ENCODE data around the gene RPA1. TPM values are rescaled to one million over a fixed set of nuclear protein-coding genes. Genes with fewer than 3 reads are reported as not detected.

Gene RPA1
- polyA plus RNA-seq (2013): 54.8 TPM

GRCh38 chr17:1829592-1830257 is at the start of gene RPA1, which contains the start of gene SMYD4:
TSS of gene RPA1 (plus strand) at chr17:1830005. CDS start at chr17:1830094, 89 bp downstream.
TSS of gene SMYD4 (minus strand) at chr17:1829902. CDS start at chr17:1827994, 1,908 bp downstream.
- peaks cover 0 to 25% (median 8%) of the 10 kb centered on the region in 4 experiments for H3K36me3 ChIP-seq (ENCODE audit: control insufficient read depth in 4 of 4, insufficient read depth in 4 of 4, low read length in 3 of 4)
- POLR2A ChIA-PET: interaction anchor here (0.7 to 1.0 kb wide), 3 partner anchors 106 to 180 kb away, joined by 3 to 4 read pairs (median 3); partner anchors contain the start of gene RILP
- peak; percentile 86 to 94 (median 94) for DNase-seq
- H3K27me3 ChIP-seq (replicated peaks in 2 of 5; ENCODE audit: control insufficient read depth in 4 of 5, insufficient read depth in 5 of 5, low read length in 4 of 5): no peaks in the 10 kb centered on the region
- no peaks in the 10 kb centered on the region for H3K9me3 ChIP-seq (ENCODE audit: control extremely low read depth in 1 of 5, control insufficient read depth in 4 of 5, insufficient read depth in 2 of 5, low read depth in 1 of 5, low read length in 4 of 5)
- WGBS (ENCODE audit: insufficient coverage): under 1% methylated on average over 49 of the region's 83 CpGs
- peak within 1 kb of the TSS; percentile 34 to 74 for H3K27ac ChIP-seq (ENCODE audit: insufficient read depth in 1 of 2, low read depth in 1 of 2, low read length in 2 of 2, poor library complexity in 1 of 2, severe bottlenecking in 2 of 2)
- peak within 1 kb of the TSS; percentile 76 to 94 (median 88) for H3K4me3 ChIP-seq (ENCODE audit: control insufficient read depth in 1 of 7, extremely low read depth in 1 of 7, insufficient read depth in 4 of 7, low read depth in 2 of 7, low read length in 6 of 7)
- CTCF ChIA-PET: interaction anchor here (1.2 to 2.2 kb wide), 2 partner anchors 9 to 10 kb away, joined by 3 to 6 read pairs; no protein-coding TSS in a partner anchor
- H3K4me1 ChIP-seq (ENCODE audit: control extremely low read depth in 1 of 4, control insufficient read depth in 4 of 4, insufficient read depth in 4 of 4, low read length in 3 of 4): peaks cover 4 to 22% (median 15%) of the 10 kb centered on the region in 4 experiments

- Histone ChIP-seq H3K27me3 (replicated peaks in 2 of 5; ENCODE audit: control insufficient read depth in 4 of 5, insufficient read depth in 5 of 5, low read length in 4 of 5) (no peaks in the 10 kb centered on the region), H3K4me3 (ENCODE audit: control insufficient read depth in 1 of 7, extremely low read depth in 1 of 7, insufficient read depth in 4 of 7, low read depth in 2 of 7, low read length in 6 of 7) (peak overlapping the region in 2 of 7 experiments; percentile 4 to 38), H3K9me3 (ENCODE audit: control extremely low read depth in 1 of 5, control insufficient read depth in 4 of 5, insufficient read depth in 2 of 5, low read depth in 1 of 5, low read length in 4 of 5) (no peaks in the 10 kb centered on the region), H3K4me1 (ENCODE audit: control extremely low read depth in 1 of 4, control insufficient read depth in 4 of 4, insufficient read depth in 4 of 4, low read length in 3 of 4) (peaks cover 5 to 34% (median 13%) of the 10 kb centered on the region in 4 experiments), H3K27ac (ENCODE audit: insufficient read depth in 1 of 2, low read depth in 1 of 2, low read length in 2 of 2, poor library complexity in 1 of 2, severe bottlenecking in 2 of 2) (no peak overlapping the region), H3K36me3 (ENCODE audit: control insufficient read depth in 4 of 4, insufficient read depth in 4 of 4, low read length in 3 of 4) (peaks cover 10 to 77% (median 31%) of the 10 kb centered on the region in 4 experiments)
- DNase-seq: no peak
- CTCF ChIA-PET: interaction anchor here (0.6 to 17.0 kb wide), 16 partner anchors 9 to 208 kb away, joined by 3 to 231 read pairs (median 5); partner anchors contain the start of genes SERPINF2 and WDR81
- POLR2A ChIA-PET: interaction anchor here (2.2 kb wide), 1 partner anchor 65 kb away, joined by 15 read pairs; no protein-coding TSS in a partner anchor
- WGBS (ENCODE audit: insufficient coverage): 100% methylated on average over 3 of the region's 6 CpGs
These were observed 47.6 kb upstream of the RPA1 start for GRCh38 chr17:1782171-1782567.

GRCh38 chr17:1783271-1783670 is 46.5 kb upstream of the RPA1 start:
- H3K9me3 ChIP-seq (ENCODE audit: control extremely low read depth in 1 of 5, control insufficient read depth in 4 of 5, insufficient read depth in 2 of 5, low read depth in 1 of 5, low read length in 4 of 5): no peaks in the 10 kb centered on the region
- peak overlapping the region in 1 of 2 experiments; percentile 14 for H3K27ac ChIP-seq (ENCODE audit: insufficient read depth in 1 of 2, low read depth in 1 of 2, low read length in 2 of 2, poor library complexity in 1 of 2, severe bottlenecking in 2 of 2)
- peak overlapping the region in 1 of 7 experiments; percentile 10 for H3K4me3 ChIP-seq (ENCODE audit: control insufficient read depth in 1 of 7, extremely low read depth in 1 of 7, insufficient read depth in 4 of 7, low read depth in 2 of 7, low read length in 6 of 7)
- ChIA-PET POLR2A (interaction anchor here (0.7 to 2.2 kb wide), 7 partner anchors 12 to 114 kb away, joined by 3 to 15 read pairs (median 5); partner anchors contain the start of genes PRPF8 and WDR81), CTCF (interaction anchor here (0.8 to 17.0 kb wide), 34 partner anchors 10 to 209 kb away, joined by 3 to 231 read pairs (median 6); partner anchors contain the start of genes SERPINF1 and WDR81)
- 83% methylated on average over 19 of the region's 19 CpGs for WGBS (ENCODE audit: insufficient coverage)
- H3K4me1 ChIP-seq (ENCODE audit: control extremely low read depth in 1 of 4, control insufficient read depth in 4 of 4, insufficient read depth in 4 of 4, low read length in 3 of 4): peaks cover 5 to 34% (median 13%) of the 10 kb centered on the region in 4 experiments
- DNase-seq: no peak
- H3K27me3 ChIP-seq (replicated peaks in 2 of 5; ENCODE audit: control insufficient read depth in 4 of 5, insufficient read depth in 5 of 5, low read length in 4 of 5): no peaks in the 10 kb centered on the region
- peaks cover 9 to 76% (median 31%) of the 10 kb centered on the region in 4 experiments for H3K36me3 ChIP-seq (ENCODE audit: control insufficient read depth in 4 of 4, insufficient read depth in 4 of 4, low read length in 3 of 4)

- Histone ChIP-seq H3K4me1 (ENCODE audit: control extremely low read depth in 1 of 4, control insufficient read depth in 4 of 4, insufficient read depth in 4 of 4, low read length in 3 of 4) (peaks cover 5 to 34% (median 13%) of the 10 kb centered on the region in 4 experiments), H3K4me3 (ENCODE audit: control insufficient read depth in 1 of 7, extremely low read depth in 1 of 7, insufficient read depth in 4 of 7, low read depth in 2 of 7, low read length in 6 of 7) (peak overlapping the region in 1 of 7 experiments; percentile 10), H3K27ac (ENCODE audit: insufficient read depth in 1 of 2, low read depth in 1 of 2, low read length in 2 of 2, poor library complexity in 1 of 2, severe bottlenecking in 2 of 2) (peak overlapping the region in 1 of 2 experiments; percentile 14), H3K9me3 (ENCODE audit: control extremely low read depth in 1 of 5, control insufficient read depth in 4 of 5, insufficient read depth in 2 of 5, low read depth in 1 of 5, low read length in 4 of 5) (no peaks in the 10 kb centered on the region), H3K27me3 (replicated peaks in 2 of 5; ENCODE audit: control insufficient read depth in 4 of 5, insufficient read depth in 5 of 5, low read length in 4 of 5) (no peaks in the 10 kb centered on the region), H3K36me3 (ENCODE audit: control insufficient read depth in 4 of 4, insufficient read depth in 4 of 4, low read length in 3 of 4) (peaks cover 7 to 74% (median 26%) of the 10 kb centered on the region in 4 experiments)
- POLR2A ChIA-PET: interaction anchor here (0.7 to 2.2 kb wide), 6 partner anchors 13 to 115 kb away, joined by 3 to 15 read pairs (median 4); partner anchors contain the start of gene PRPF8
- CTCF ChIA-PET: interaction anchor here (0.8 to 17.0 kb wide), 34 partner anchors 9 to 210 kb away, joined by 3 to 231 read pairs (median 6); partner anchors contain the start of genes SERPINF1, TLCD2 and WDR81
- peak; percentile 64 to 77 (median 74) for DNase-seq
- WGBS (ENCODE audit: insufficient coverage): 73% methylated on average over 16 of the region's 16 CpGs
These were observed 45.8 kb upstream of the RPA1 start for GRCh38 chr17:1783834-1784611.

- no peak overlapping the region for H3K27ac ChIP-seq (ENCODE audit: insufficient read depth in 1 of 2, low read depth in 1 of 2, low read length in 2 of 2, poor library complexity in 1 of 2, severe bottlenecking in 2 of 2)
- peaks cover 5 to 26% (median 9%) of the 10 kb centered on the region in 4 experiments for H3K4me1 ChIP-seq (ENCODE audit: control extremely low read depth in 1 of 4, control insufficient read depth in 4 of 4, insufficient read depth in 4 of 4, low read length in 3 of 4)
- WGBS (ENCODE audit: insufficient coverage): 87% methylated on average over 3 of the region's 4 CpGs
- H3K36me3 ChIP-seq (ENCODE audit: control insufficient read depth in 4 of 4, insufficient read depth in 4 of 4, low read length in 3 of 4): peaks cover 7 to 62% (median 26%) of the 10 kb centered on the region in 4 experiments
- H3K4me3 ChIP-seq (ENCODE audit: control insufficient read depth in 1 of 7, extremely low read depth in 1 of 7, insufficient read depth in 4 of 7, low read depth in 2 of 7, low read length in 6 of 7): no peak overlapping the region
- CTCF ChIA-PET: interaction anchor here (0.9 to 17.0 kb wide), 4 partner anchors 33 to 119 kb away, joined by 3 to 231 read pairs (median 7); partner anchors contain the start of gene WDR81
- DNase-seq: no peak
- H3K27me3 ChIP-seq (replicated peaks in 2 of 5; ENCODE audit: control insufficient read depth in 4 of 5, insufficient read depth in 5 of 5, low read length in 4 of 5): no peaks in the 10 kb centered on the region
- POLR2A ChIA-PET: no interaction called here
- H3K9me3 ChIP-seq (ENCODE audit: control extremely low read depth in 1 of 5, control insufficient read depth in 4 of 5, insufficient read depth in 2 of 5, low read depth in 1 of 5, low read length in 4 of 5): no peaks in the 10 kb centered on the region
These were observed 43.9 kb upstream of the RPA1 start for GRCh38 chr17:1785930-1786329.

GRCh38 chr17:1786708-1787107 is 43.1 kb upstream of the RPA1 start:
- Histone ChIP-seq H3K36me3 (ENCODE audit: control insufficient read depth in 4 of 4, insufficient read depth in 4 of 4, low read length in 3 of 4) (peaks cover 7 to 55% (median 20%) of the 10 kb centered on the region in 4 experiments), H3K27me3 (replicated peaks in 2 of 5; ENCODE audit: control insufficient read depth in 4 of 5, insufficient read depth in 5 of 5, low read length in 4 of 5) (no peaks in the 10 kb centered on the region), H3K4me1 (ENCODE audit: control extremely low read depth in 1 of 4, control insufficient read depth in 4 of 4, insufficient read depth in 4 of 4, low read length in 3 of 4) (peaks cover 5 to 28% (median 9%) of the 10 kb centered on the region in 4 experiments), H3K9me3 (ENCODE audit: control extremely low read depth in 1 of 5, control insufficient read depth in 4 of 5, insufficient read depth in 2 of 5, low read depth in 1 of 5, low read length in 4 of 5) (no peaks in the 10 kb centered on the region), H3K27ac (ENCODE audit: insufficient read depth in 1 of 2, low read depth in 1 of 2, low read length in 2 of 2, poor library complexity in 1 of 2, severe bottlenecking in 2 of 2) (no peak overlapping the region), H3K4me3 (ENCODE audit: control insufficient read depth in 1 of 7, extremely low read depth in 1 of 7, insufficient read depth in 4 of 7, low read depth in 2 of 7, low read length in 6 of 7) (no peak overlapping the region)
- ChIA-PET CTCF (interaction anchor here (0.9 to 17.0 kb wide), 3 partner anchors 67 to 121 kb away, joined by 3 to 231 read pairs (median 9); partner anchors contain the start of gene WDR81), POLR2A (interaction anchor here (0.5 to 1.0 kb wide), 2 partner anchors 64 to 157 kb away, joined by 3 read pairs; no protein-coding TSS in a partner anchor)
- WGBS (ENCODE audit: insufficient coverage): over 99% methylated on average over 7 of the region's 7 CpGs
- DNase-seq: no peak

Data from common myeloid progenitor, CD34-positive (primary cell).